HUDEP-2 (cell line): ENCODE measurements around the gene CCDC136.

ENCODE experiments used
- DNase-seq, 76 experiments: peaks; one replicate each; lab custom pipeline; 2025; ENCODE audit not compliant: unreplicated experiment in 76 of 76; lab: John Stamatoyannopoulos, UW

Gene CCDC136

DNA sequence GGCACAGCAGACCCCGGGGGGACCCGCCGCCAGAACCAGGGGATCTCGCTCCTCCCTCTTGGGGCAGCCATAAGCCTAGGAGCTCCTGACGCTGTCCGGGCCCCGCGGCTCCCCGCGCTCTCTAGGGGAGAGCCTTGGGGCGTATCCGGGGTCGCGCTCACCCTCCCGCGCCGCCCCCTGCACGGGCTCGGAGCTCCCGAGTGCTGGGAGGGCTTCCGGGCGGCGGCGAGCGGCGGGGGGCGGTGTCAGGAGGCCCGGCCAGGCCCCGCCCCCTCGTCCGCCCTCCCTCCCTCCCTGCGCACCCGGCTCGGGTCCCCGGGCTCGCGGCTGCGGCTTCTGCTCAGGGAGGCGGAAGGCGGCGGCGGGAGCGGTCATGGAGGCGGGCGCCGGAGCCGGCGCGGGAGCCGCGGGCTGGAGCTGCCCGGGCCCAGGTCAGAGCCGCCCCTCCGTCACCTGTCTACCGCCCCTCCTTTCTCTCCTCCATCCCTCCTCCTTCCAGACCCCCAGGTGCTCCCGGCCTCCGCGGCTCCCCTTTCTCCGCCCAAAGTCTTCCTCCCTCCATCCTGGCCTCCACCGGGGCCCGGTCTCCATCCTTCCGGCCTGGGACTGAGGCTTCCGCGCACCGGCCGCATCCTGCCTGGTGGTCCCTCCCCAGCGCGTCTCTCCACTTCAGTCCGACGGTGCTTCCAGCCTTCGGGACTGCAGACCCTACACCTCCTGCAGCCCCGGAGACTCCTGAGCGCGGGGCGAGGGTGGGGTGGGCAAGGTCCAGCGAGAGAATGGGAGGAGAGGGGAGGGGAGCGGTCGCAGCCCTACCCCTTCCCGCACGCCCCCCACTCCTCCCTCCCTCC lies at the start of gene CCDC136:
CCDC136 (plus strand) TSS at position 848 of the 851 bp plus-strand sequence. CDS start 444 bp downstream, outside the sequence.
- DNase-seq, result peak in 52 of 76 experiments; percentile 4 to 68 (median 38)

DNA sequence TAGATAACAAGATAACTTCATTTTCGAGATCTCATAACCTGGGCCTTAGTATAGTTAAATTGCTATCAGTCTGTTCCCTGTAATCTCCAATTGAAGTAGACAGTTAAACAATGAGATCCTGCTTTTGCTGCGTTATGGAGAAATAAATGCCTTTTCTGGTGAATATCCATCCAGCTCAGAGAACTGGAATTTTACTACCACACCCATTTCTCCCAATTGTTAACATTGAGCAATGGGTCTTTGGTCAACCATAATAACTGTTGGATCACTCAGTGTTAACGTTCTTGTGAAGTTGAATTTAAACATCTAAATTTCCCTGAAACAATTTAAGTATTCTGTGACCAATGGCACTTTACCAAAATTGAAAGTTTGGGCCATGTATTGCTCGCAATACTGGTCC lies 49.6 kb upstream of the CCDC136 start:
- no peak for DNase-seq

DNA sequence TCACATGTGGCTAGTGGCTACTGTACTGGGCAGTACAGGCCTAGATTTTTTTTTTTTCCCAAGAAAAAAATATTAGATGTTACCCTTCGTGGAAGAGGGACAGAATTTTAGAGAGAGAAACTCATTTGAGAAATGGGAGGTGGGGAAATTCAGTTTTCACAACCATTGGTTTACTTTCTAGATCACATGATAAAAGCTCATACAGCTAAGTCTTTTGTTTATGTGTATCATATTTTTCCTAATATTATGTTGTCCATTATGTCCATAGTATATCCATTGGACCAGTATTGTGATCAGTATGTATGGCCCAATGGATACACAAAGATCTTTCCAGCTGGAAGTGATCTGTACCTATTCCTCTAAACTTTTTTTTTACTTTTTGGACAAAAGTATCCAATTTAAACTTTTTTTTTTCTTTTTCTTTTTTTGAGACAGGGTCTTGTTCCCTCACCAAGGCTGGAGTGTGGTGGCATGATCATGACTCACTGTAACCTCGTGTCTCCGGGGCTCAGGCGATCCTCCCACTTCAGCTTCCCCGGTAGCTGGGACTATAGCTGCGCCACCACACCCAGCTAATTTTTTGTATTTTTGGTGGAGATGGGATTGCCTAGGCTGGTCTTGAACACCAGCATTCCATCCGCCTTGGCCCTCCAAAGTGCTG lies 48.5 kb upstream of the CCDC136 start:
- DNase-seq, result peak in 32 of 76 experiments; percentile 1 to 58 (median 24)

DNA sequence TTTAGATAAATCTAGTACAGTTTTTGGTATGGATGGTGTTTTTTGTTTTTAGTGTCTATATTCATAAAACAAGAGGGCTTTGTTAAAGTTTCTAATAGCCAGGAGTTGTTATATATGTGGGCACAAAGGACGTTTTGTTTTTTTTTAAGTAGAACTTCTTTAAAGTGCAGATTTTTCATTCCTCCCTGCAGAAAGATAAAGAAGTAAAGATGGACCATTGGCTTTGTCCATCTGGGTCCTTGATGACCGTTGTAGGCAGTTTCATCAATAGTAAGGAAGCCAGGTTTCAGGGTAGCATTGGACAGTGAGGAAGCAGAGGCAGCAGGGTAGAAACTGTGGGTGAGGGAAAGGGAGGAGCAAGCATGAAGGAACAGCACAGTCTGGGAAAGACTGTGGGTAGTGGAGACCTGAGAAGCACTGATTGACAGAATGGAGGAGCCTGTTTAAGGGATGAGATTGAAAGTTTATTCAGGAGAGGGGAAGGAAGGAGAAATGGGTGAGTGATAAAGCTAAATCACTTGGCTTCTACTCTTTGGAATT lies 47.3 kb upstream of the CCDC136 start:
- DNase-seq, result no peak

DNA sequence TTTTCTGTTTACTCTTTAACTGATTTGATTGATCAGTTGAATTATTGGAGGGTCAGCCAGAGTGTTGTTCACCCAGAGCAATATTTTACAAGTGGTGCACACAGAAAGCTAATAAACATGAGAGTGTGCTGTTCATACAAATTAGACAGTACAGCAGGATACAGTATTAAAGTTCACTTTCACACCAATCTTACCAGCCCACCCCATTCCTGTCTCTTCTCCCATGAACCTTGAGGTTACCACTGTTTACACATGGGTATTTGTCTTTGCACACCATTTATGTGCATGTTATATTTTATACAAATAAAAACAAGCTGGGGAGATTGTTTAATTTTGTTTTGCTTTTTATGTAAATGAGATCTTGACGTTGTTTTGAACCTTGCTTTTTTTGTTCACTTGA lies 46.1 kb upstream of the CCDC136 start:
- DNase-seq, result no peak

DNA sequence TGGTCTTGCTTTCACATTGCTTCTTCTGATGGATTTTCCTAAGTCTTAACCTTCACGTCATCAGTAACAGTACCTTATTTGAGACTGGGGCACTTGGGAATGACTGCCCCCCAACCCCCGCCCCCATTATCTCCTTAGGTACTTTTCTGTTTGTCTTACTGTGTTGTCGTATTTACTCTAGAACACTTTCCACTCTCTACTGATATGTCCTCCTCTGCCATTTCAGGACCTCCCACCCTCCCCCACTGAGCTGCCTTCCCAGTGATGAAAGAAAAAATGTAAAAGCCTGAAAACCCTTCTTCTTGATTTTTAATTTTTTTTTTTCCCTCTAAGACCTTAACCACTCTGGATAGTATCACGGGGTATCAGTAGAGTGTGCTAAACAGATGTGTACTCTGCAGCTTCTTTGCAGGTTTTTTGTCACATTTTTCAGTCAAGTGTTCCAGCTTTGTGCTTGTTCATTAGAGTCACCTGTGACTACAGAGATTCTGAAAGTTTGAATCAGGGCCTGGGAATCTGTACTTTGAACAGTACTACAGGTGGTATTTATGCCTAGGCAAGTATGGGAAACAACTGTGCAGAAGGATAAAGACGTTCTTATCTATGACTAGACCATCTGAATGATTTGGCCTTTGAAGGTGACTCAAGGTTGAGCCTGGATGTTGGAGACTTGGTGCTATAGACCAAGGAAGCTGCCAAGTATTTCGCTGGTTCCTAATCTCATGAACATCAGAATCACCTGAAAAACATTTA lies 44.3 kb upstream of the CCDC136 start:
- no peak for DNase-seq

DNA sequence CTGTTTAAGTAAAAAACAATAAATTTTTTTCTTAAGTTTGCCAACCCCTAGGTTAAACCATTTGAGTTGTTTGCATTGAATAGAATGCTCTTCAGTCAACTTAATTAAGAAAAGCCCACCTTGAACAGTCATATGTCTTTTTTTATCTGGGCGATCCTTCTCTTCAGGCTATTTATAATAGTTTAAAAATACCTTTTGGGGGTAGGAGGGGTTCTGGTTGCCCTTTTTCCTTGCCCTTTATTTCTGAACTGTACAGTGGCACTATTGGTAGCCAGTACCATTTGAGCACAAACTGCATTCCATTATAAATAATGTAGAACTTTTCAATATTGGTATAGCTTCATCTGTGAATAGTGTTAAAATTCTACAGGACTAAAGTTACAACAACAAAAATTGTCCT lies 39.5 kb upstream of the CCDC136 start:
- no peak for DNase-seq

DNA sequence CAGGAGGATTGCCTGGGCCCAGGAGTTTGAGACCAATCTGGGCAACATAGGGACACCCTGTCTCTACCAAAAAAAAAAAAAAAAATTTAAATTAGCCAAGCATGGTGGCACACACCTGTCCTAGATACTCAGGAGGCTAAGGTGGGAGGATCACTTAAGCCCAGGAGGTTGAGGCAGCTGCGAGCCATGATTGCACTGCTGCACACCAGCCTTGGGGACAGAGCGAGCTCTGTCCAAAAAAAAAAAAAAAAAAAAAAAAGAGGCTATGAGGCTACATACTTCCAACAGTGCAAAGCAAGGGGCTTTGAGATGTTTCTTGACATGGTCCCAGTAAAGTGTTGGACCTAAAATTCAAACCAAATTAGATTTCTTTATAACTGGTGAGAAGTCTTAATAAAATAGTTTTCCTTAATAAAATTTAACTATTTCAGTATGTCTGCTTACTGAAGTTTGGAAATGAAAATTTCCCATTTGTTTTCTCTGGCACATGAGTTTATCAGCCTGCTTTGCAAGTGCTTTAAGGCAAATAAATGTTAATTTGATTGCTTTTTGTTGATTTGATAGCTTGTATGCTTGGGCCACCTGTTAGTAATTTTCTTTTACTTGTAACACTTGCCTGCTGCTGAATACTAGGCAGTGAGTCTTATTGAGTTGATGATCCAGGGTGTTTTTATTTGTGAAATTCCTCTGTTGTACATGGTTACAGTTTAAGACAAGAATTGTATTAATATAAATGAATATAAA lies 36.5 kb upstream of the CCDC136 start:
- DNase-seq, result no peak

DNA sequence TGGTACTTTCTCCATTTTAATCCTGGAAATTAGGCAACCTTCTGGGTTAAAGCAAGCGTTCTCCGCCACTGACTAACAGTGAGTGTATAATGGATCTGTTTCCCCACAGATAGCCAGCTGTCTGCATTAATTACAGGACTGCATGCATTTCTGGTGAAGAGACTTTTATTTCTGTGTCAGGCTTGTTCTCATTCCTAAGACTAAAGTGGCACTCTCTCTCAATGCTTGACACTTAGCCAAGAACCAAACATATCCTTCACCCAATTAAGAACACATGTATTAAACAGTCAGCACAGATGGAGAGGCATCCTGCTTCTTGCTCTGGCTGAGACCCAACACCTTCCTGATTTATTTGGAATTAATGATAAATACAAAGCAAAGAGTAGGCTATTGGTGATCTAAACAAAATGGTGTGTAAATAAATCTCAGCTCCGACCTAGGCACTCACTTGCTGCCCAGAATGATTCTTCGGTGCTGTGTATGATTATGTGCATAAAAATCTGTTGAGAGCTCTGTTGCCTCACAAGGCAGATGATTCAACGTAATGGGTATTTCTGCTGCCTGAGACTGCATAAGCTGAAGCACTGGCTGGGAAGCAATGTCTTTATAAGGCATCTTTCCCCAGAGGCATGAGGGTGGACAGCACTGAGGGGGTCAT lies 35.8 kb upstream of the CCDC136 start:
- DNase-seq, result no peak

DNA sequence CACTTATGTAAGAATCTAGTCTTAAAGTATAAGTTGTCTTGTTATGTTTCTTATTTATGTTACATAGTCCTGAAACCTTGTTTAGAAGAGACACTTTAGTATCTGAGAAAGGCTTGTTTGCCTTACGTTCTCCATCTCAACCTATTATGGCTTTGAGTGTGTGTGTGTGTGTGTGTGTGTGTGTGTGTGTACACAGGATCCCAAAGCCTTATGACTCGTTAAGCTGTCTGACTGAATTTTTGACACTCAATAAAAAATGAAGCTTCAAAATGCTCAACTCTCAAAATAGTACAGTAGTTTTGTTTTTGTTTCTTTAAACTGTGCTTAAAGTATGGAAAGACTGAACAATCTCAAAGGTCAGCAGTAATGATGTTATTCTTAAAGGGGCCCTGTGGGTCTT lies 34.6 kb upstream of the CCDC136 start:
- DNase-seq, result no peak

DNA sequence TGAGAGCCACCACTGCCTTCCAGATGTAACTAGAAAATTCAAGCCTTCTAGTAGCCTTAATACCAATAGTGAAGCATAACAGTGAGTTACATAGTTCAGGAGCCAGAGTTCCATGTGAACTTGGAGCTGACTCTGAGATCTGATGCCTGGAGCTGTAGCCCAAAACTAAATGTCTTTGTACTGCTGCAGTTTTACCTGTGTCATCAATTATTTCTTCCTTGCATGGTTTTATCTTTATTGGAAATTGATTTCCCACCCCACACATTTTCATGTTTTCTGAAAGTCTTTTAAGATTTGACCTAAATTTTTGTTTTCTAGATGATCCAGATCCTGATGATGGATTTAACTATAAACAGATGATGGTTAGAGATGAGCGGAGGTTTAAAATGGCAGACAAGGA lies 33.2 kb upstream of the CCDC136 start:
- DNase-seq, result no peak

DNA sequence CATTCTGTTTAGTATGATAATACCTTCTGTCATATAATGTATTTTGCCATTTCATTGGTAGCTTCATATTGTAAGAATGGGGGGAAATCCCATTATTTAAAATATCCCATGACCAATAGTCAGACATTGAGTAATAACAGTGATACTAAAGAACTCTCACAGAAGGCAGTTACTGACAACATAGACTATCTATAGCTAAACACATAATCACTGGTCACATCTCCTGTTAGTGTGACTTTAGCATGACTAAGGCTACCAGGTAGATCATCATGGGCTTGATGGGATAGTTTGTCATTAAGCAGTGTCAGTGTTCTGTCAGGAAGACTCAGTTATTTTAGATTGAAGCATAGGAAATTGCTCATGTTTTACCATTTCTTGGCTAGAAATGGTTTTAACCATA lies 32.5 kb upstream of the CCDC136 start:
- no peak for DNase-seq

DNA sequence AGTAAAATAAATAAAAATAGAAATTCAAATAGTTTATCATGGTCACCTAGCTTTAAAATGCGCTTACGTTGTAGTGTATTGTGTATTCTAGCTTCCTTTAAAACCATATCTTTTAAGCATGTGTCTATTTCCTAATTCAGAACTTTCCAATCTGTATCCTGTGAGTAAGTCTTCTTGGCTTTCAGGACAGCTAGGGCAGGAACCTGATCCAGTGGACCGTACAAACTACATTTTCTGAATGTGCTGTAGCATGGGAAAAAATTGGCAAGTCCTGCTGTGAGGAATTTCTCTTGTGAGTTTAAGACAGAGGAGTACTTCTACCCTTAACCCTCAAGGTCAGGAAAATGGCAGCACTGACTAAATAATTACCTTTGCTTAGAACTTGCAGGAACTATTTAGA lies 28.2 kb upstream of the CCDC136 start:
- no peak for DNase-seq

DNA sequence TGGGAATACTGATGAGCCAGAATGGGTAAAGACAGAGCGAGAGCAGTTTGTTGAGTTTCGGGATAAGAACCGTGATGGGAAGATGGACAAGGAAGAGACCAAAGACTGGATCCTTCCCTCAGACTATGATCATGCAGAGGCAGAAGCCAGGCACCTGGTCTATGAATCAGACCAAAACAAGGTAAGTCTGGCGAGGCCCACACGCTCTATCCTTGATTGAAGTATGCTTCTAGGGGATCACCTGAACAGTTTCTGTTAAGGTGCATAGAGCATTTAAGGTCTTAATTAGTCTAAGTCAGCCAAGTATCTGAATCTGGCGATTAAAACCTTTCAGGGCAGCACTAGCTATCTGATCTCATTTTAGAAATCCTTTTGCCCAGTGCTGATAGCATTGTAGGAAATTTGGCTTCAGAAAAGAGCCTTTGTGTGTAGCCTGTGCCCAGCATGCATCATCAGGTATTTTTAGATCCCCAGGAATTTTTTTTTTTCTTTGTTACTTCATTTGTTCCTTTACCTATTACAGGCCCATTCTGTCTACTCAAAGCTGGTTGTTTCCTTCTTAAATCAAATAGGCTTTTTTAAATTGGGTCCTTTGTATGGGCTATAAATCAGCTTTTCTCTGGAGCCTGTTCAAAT lies 24.2 kb upstream of the CCDC136 start:
- DNase-seq, result no peak

DNA sequence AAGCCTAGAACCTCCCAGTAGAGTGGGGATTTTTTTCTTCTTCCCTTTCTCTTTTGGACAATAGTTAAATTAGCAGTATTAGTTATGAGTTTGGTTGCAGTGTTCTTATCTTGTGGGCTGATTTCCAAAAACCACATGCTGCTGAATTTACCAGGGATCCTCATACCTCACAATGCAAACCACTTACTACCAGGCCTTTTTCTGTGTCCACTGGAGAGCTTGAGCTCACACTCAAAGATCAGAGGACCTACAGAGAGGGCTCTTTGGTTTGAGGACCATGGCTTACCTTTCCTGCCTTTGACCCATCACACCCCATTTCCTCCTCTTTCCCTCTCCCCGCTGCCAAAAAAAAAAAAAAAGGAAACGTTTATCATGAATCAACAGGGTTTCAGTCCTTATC lies 21.5 kb upstream of the CCDC136 start:
- DNase-seq, result peak in 1 of 76 experiments; percentile 10

DNA sequence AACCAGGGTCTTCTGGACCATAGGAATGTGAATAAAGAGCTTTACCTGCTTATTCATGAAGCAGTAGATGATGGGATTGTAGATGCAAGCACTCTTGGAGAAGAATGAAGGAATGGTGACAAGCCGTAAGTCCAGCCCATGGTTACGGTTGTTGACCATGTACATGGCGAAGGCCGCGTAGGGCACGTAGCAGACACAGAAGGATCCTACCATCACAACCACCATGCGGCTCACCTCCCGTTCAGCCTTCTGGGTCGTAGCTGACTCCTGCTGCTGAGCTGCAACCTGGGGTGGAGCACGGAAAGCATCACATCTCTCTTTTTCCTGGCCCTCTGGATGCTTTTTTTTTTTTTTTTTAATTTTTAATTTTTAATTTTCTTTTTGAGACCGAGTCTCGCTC lies 18.2 kb upstream of the CCDC136 start:
- no peak for DNase-seq

DNA sequence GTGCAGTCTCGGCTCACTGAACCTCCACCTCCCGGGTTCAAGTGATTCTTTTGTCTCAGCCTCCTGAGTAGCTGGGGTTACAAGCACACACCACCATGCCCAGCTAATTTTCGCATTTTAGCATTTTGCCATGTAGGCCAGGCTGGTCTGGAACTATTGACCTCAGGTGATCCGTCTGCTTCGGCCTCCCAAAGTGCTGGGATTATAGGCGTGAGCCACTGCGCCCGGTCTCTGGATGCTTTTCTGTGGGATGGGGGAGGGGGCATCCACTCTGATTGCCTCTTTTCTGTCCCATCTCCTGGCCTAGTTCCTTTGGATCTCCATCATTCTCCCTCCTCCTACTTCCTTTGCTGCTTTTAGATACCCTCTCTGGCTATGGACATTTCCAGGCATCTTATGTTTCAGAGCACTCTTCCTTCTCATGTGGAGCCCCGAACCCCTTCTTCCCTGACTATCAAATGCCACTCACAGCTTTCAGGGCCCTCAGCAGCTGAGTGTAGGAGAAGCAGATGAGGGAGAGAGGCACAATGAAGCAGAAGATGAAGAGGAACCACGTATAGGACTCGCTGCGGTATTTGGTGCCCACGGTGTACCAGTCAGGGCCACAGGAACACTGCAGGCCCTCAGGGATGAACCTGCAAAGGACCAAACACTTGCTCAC lies 17.6 kb upstream of the CCDC136 start:
- DNase-seq, result no peak

DNA sequence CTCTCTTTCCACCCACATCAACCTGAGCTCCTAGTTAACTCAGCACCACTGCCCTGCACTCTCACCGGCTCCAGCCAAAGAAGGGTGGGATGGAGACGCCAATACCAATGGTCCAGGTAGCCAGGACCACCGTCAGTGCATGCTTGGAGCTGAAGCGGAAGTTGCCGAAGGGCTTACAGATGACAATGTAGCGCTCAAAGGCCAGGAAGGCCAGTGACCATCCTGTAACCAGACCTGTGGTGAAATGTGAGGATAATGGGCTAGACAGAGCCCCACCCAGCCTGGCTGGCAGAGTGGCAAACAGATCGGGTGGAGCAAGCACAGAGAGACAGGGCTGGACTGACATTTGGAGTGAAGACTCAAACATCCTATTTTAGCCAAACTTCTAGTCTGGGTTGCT lies 16.8 kb upstream of the CCDC136 start:
- no peak for DNase-seq
